HepG2 (cell line): ENCODE measurements around the gene ZFAND2B. TPM values are rescaled to one million over a fixed set of nuclear protein-coding genes. Genes with fewer than 3 reads are reported as not detected.

ENCODE experiments used
- ARNT2 ChIP-seq: sonication (generic); formaldehyde crosslinking; IDR thresholded peaks from 2 replicates; pipeline ENCODE4 v1.8.0; 2022; ENCODE audit warnings: mild to moderate bottlenecking, low read depth, missing genetic modification reagents, moderate library complexity
- ATF3 ChIP-seq: sonication (generic); formaldehyde crosslinking; IDR thresholded peaks from 2 replicates; pipeline ENCODE4 v1.4.0; 2020; ENCODE audit warnings: missing genetic modification reagents
- BHLHE40 ChIP-seq: IDR thresholded peaks from 2 replicates; pipeline ENCODE4 v1.6.1; 2011; ENCODE audit warnings: low read length, improper control_type of control experiment
- E2F2 ChIP-seq: sonication (generic); formaldehyde crosslinking; IDR thresholded peaks from 2 replicates; pipeline ENCODE4 v1.4.0; 2020; ENCODE audit warnings: missing genetic modification reagents, borderline replicate concordance
- EP300 ChIP-seq, 3 experiments: sonication (generic) in 1 of 3; formaldehyde crosslinking in 1 of 3; IDR thresholded peaks; 2 replicates each; pipeline versions ENCODE4 v1.5.1 to v1.6.1; 2011 to 2020; ENCODE audit warnings: low read depth in 2 of 3, low read length in 2 of 3, borderline replicate concordance in 1 of 3, improper control_type of control experiment in 1 of 3, mild to moderate bottlenecking in 1 of 3, missing genetic modification reagents in 1 of 3, moderate library complexity in 1 of 3
- FOXO4 ChIP-seq: sonication (generic); formaldehyde crosslinking; conservative IDR thresholded peaks from 2 replicates; pipeline ENCODE4 v1.8.1; 2023; ENCODE audit warnings: missing genetic modification reagents
- MTF2 ChIP-seq: sonication (generic); formaldehyde crosslinking; IDR thresholded peaks from 2 replicates; pipeline ENCODE4 v1.5.0; 2020; ENCODE audit warnings: missing genetic modification reagents, borderline replicate concordance
- PCBP2 ChIP-seq: fragments of 200-400 bp; formaldehyde crosslinking; optimal IDR thresholded peaks from 2 replicates; pipeline ENCODE3; 2018; ENCODE audit warnings: low read length, low read depth; ENCODE audit not compliant: poor library complexity, severe bottlenecking
- POLR2AphosphoS5 ChIP-seq: IDR thresholded peaks from 2 replicates; pipeline ENCODE4 v1.6.1; 2012; ENCODE audit warnings: low read depth, low read length
- RERE ChIP-seq: IDR thresholded peaks from 2 replicates; pipeline ENCODE4 v1.6.1; 2016; ENCODE audit warnings: low read depth, missing genetic modification reagents, missing compliant biosample characterization
- SRY ChIP-seq: sonication (generic); formaldehyde crosslinking; IDR thresholded peaks from 2 replicates; pipeline ENCODE4 v1.8.0; 2022; ENCODE audit warnings: mild to moderate bottlenecking, missing genetic modification reagents
- ZBTB39 ChIP-seq: sonication (generic); formaldehyde crosslinking; IDR thresholded peaks from 2 replicates; pipeline ENCODE4 v1.5.0; 2020; ENCODE audit warnings: missing genetic modification reagents
- ZFP82 ChIP-seq: sonication (generic); formaldehyde crosslinking; IDR thresholded peaks from 2 replicates; pipeline ENCODE4 v1.5.1; 2020; ENCODE audit warnings: mild to moderate bottlenecking, missing genetic modification reagents, borderline replicate concordance
- ZIK1 ChIP-seq: sonication (generic); formaldehyde crosslinking; IDR thresholded peaks from 2 replicates; pipeline ENCODE4 v1.5.0; 2020; ENCODE audit warnings: mild to moderate bottlenecking, low read depth, missing genetic modification reagents, borderline replicate concordance
- ZNF510 ChIP-seq: sonication (generic); formaldehyde crosslinking; IDR thresholded peaks from 2 replicates; pipeline ENCODE4 v1.4.0; 2020; ENCODE audit warnings: low read depth, mild to moderate bottlenecking, missing genetic modification reagents
- ZNF530 ChIP-seq: sonication (generic); formaldehyde crosslinking; IDR thresholded peaks from 2 replicates; pipeline ENCODE4 v1.5.0; 2020; ENCODE audit warnings: low read depth, mild to moderate bottlenecking, missing genetic modification reagents
- ZNF547 ChIP-seq: sonication (generic); formaldehyde crosslinking; IDR thresholded peaks from 2 replicates; pipeline ENCODE4 v1.5.1; 2020; ENCODE audit warnings: mild to moderate bottlenecking, missing genetic modification reagents
- polyA plus RNA-seq, 8 experiments: library from polyadenylated mRNA; depleted of rRNA in 3 of 8; stranded (reverse) in 7 of 8; unstranded in 1 of 8; fragments of >200 nt; fragmentation: Illumina TruSeq in 4 of 8; extraction: Trizol in 4 of 8; gene quantifications; 2 replicates each; pipeline versions ENCODE4 v1.2.1 to v1.2.3, GENCODE V29; 2011 to 2016; ENCODE audit warnings: low read depth in 4 of 8, missing spikeins in 1 of 8, mixed read lengths in 1 of 8; ENCODE audit not compliant: insufficient read depth in 1 of 8
- total RNA-seq, 5 experiments: library from RNA; depleted of rRNA; stranded (reverse); fragments of >200 nt; fragmentation: Illumina TruSeq; extraction: Trizol; gene quantifications; 2 replicates each; pipeline ENCODE4 v1.2.3, GENCODE V29; 2016; ENCODE audit warnings: low read depth in 1 of 5

The ZFAND2B gene
- total and polyA plus RNA-seq, 2 of the 13 experiments (the other 11 are each of a cell fraction or from before 2014, with no cell fraction given): 53.3 to 115 TPM

GRCh38 chr2:219177552-219178376 lies 28.8 kb upstream of the ZFAND2B start, which contains the start of gene RETREG2 (continued):
- TF ChIP-seq SRY (peak; percentile 48; the same call in 1 of the 2 replicates), PCBP2 (peak; percentile 17), MTF2 (CRISPR knock-in tag) (no peak), ZNF510 (peak; percentile 90; the same call in 1 of the 2 replicates), BHLHE40 (peak; percentile 99), ZIK1 (CRISPR knock-in tag) (peak; percentile 90), ZBTB39 (no peak), E2F2 (CRISPR knock-in tag) (no peak), ZNF530 (CRISPR knock-in tag) (no peak), EP300 (IDR thresholded peaks at IDR 0.05; ENCODE audit: low read depth in 2 of 2, low read length in 2 of 2) (peak in 1 of 2 experiments; percentile 5; a peak in 2 of 4 replicates), EP300 (CRISPR knock-in tag; IDR thresholded peaks at IDR 0.05; ENCODE audit: borderline replicate concordance) (no peak), ZNF547 (CRISPR knock-in tag) (no peak), ARNT2 (peak; percentile 78), POLR2AphosphoS5 (peak; percentile 92), ZFP82 (CRISPR knock-in tag) (no peak), ATF3 (CRISPR knock-in tag) (peak; percentile 39; the same call in 1 of the 2 replicates), RERE (peak; percentile 37; the same call in 1 of the 2 replicates), FOXO4 (CRISPR knock-in tag) (0 out of 2 replicates have a peak, but pooled peaks have one; percentile 71)
